GM19324 (cell line): ENCODE data around the gene ADAMTS16.

Experiments used
- ATAC-seq: cut with Tn5 transposase; IDR thresholded peaks from one replicate; pipeline ENCODE4 v1.9.1; 2021; ENCODE audit warnings: mild to moderate bottlenecking, moderate library complexity; ENCODE audit not compliant: unreplicated experiment, low FRiP score

ADAMTS16 gene

DNA sequence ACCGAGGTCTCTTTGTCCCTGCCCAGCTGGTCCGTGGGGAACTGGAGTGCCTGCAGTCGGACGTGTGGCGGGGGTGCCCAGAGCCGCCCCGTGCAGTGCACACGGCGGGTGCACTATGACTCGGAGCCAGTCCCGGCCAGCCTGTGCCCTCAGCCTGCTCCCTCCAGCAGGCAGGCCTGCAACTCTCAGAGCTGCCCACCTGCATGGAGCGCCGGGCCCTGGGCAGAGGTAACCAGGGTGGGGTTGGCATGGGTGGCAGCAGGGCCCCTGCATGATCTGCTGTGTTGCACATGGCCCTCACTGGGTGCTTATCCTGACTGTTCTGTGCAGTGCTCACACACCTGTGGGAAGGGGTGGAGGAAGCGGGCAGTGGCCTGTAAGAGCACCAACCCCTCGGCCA, 163.1 kb downstream of the ADAMTS16 start:
- ATAC-seq = no peak

- ATAC-seq = no peak
Observed at GRCh38 chr5:5304361-5305020, 164.4 kb downstream of the ADAMTS16 start.

DNA sequence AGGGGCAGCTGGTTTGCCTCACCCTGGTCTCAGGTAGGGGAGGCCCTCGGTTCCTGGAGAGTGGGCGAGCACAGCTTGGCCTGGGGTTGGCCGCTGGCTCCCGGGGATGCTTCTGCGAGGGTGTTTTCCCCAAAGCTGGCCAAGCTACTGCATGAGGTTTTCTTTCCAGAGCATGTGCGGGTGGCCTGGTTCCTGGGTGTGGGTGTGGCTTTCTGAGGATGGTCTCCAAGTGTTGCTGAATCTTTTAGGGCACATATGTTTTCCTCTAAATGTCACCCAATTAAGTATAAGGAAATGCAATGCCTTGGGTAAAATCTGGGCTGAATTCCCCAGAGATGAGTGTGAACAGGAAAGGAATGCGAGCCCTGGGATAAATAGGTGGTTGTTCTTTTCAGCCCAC, 166.6 kb downstream of the ADAMTS16 start:
- no peak for ATAC-seq

GRCh38 chr5:5308319-5308718, 168.2 kb downstream of the ADAMTS16 start:
- ATAC-seq = no peak

DNA sequence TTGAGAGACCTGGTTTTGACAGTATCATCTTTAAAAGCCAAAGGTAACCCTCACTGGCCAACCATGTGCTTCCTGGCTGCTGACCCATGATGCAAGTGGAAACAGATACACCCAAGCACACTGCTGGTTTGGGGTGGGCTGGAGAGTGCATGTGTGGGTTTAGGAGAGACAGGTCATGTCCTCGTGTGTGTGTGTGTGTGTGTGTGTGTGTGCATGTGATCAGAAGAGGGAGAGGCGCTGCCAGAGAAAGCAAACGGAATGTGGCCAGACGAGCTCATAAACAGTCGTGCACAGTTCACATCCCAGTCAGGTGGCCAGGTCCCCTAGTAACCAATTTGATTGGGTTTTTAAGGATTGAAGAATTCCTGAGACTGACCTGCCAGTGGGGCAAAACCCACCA, 169.5 kb downstream of the ADAMTS16 start:
- ATAC-seq = no peak

DNA sequence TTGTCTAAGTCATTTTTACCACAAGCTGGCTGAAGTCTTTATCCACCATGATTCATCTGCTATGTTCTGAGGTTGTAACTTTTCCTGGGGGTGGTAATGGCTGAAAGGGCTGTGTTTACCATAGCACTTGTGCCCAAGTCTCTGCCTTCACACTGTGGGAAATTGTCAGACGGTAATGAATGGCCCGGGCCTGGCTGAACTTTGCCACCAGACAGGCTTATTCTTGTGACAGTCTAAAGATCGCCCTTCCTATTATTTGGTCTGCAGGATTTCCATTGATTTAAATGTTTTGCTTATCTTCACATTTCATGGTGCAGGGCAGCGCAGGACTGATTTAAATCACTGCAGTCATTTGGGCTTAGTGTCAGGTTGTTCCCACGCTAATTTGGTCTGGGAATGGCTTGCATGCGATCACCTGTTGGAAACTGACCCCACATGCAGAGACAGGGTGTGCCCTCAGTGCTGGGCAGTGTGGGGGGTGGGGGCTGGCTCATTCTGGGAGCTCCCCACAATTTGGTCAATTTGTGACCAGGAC, 173.0 kb downstream of the ADAMTS16 start:
- no peak for ATAC-seq

DNA sequence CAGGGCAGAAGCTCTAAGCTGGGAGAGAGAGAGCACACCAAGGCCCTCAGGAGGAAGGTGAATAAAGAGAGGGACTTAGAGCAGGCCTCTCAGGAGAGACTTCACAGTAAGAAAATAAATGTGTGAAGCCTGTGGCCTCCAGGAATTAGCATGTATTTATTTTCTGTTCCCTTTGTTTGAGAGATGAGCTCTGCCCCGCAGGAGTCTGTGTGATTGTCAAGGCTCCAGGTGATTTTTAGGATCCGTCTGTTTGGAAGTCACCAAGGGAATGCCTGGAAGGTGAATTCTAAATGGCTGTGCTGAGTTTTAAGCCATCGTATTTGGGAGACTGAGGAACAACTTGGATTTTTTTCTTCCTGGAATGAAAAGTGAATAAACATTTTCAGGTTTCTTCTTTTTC, 174.0 kb downstream of the ADAMTS16 start:
- no peak for ATAC-seq

- no peak for ATAC-seq
Observed at GRCh38 chr5:5314626-5315025, 174.5 kb downstream of the ADAMTS16 start.

GRCh38 chr5:5315068-5315980, 175.2 kb downstream of the ADAMTS16 start:
- no peak for ATAC-seq

GRCh38 chr5:5316334-5316733, 176.2 kb downstream of the ADAMTS16 start:
- ATAC-seq = no peak

GRCh38 chr5:5317976-5318375, 177.8 kb downstream of the ADAMTS16 start:
- no peak for ATAC-seq

- no peak for ATAC-seq
Observed at GRCh38 chr5:5318426-5319190, 178.5 kb downstream of the ADAMTS16 start.

- no peak for ATAC-seq
Observed at GRCh38 chr5:5320062-5320805, 180.1 kb downstream of the ADAMTS16 start.

DNA sequence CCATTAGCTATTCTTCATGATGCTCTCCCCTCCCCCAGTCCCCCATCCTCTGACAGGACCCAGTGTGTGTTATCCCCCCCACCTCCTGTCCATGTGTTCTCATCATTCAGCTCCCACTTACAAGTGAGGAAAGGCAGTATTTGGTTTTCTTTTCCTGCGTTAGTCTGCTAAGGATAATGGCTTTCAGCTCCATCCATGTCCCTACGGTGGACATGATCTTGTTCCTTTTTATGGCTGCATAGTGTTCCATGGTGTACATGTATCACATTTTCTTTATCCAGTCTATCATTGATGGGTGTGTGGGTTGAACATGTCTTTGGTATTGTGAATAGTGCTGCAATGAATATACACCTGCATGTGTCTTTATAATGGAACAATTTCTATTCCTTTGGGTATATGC, 181.0 kb downstream of the ADAMTS16 start:
- ATAC-seq = no peak

GRCh38 chr5:5323551-5323950, 183.4 kb downstream of the ADAMTS16 start:
- ATAC-seq = no peak

DNA sequence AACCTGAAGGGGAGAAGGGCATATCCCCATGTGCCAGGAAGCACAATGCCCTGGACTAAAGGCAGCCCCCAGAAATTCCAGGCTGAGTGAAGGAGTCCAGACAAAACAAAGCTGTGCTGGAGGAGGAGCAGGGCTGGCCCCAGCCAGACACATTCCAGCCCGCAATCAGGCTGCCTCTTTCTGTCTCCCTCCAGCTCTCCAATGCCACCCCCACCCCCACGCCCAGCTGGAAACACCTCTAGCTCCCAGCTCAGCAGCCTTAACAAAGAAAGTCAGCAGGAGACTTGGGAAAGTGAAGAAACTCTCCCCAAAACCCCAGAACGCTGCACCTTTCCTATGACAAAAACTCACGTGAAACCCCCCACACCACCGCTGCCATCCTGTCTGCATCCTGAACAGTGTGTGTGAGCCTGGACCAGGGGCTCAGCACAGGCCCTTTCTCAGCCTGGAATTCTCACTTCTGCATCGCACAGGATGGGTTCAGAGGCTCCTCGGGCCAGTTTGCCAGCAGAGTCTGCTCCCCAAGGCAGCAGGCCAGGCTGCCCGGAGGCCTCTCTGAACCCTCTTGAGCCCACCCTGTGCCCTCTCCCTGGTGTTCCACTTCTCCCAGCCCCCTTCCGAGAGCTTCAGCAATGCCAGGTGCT, 186.1 kb downstream of the ADAMTS16 start:
- no peak for ATAC-seq

GRCh38 chr5:5327126-5327525, 187.0 kb downstream of the ADAMTS16 start:
- no peak for ATAC-seq

DNA sequence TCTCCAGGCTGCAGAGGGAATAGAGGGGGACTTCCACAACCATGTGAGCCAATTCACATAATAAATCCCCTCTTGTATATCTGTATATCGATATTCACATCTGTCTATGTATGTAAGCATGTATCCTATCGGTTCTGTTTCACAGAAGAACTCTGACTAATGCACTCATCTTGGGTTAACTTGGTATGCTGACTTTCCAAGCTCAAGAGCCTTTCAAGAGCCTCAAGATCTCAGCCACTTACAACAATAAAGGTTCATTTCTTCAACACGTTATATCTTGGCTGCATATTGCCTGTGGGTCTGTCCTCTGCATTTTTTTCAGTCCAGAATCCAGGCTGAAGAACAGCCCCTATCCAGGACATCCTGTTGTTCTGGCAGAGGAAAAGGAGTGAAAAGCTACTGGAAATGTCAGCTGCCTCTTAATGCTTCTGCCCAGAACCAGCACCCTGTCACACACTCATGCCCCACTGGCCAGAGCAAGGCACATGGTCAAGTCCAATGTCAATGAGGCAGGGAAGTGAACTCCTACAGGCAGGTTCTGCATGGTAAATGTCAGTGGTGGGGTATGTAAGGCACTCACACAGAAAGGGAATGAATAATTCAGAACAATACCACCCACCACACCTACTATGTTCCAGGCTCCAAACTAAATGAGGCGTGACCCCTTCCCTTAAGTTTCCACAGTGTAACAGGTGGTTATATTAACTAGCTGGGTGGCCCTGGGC, 190.8 kb downstream of the ADAMTS16 start:
- no peak for ATAC-seq

DNA sequence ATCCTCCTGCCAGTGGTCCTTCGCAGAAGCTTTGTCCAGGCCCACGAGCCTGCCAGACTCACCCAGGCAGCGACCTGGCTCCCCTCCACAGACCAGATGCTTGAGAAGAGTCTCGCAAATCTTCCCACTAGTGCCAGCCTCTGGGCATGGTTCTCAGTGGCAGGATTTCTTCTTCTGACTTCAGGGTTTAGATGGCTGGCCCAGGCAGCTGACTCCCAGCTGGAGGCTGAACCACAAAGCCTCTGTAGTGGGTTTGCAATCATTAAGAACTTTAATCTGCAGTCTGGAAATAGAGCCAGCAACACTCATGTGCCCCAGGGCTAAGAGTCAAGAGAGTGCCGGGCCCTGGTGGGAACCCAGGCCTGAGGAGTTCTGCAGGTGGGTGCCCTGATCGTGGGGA, 191.7 kb downstream of the ADAMTS16 start:
- no peak for ATAC-seq
